ENCODE data around the gene NRN1L.

DNA sequence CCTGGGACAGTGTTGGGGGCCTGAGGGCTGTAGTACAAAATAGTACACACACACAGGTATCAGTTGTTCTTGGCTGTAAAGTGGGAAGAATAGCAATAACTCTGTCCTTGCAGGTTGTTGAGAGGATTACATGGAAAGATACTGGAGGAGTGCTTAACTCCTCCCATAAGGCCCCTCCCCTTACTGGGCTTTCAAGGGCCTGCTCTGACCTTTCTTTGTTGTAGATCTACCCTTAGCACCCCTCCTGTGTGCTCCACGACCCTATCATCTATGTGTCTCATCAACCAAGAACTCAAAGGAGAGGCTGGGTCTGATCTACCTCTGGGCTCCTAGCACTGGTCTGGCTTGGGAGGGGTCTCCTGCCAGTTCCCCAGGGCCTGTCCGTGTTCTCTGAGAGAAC is 20.1 kb upstream of the NRN1L start:
- TF ChIP-seq CTCF (conservative IDR thresholded peaks at IDR 0.05; ENCODE audit: low read depth, low read length) (no peak), POLR2A (IDR thresholded peaks at IDR 0.05; ENCODE audit: low read depth, low read length) (no peak), MAZ (IDR thresholded peaks at IDR 0.05; ENCODE audit: borderline replicate concordance, low read depth, low read length) (no peak), RAD21 (IDR thresholded peaks at IDR 0.05; ENCODE audit: low read length) (no peak)
